Suprapubic skin (tissue), 4 donors: ENCODE measurements around the gene AEBP1. TPM values are rescaled to one million over a fixed set of nuclear protein-coding genes. Genes with fewer than 3 reads are reported as not detected.
A peak's percentile ranks its signal among the peaks of the same experiment; 100 is the strongest.

Experiments
- DNase-seq, 2 donors: peaks; one replicate each; pipeline ENCODE4 v3.0.0-alpha.2; 2019; ENCODE audit warnings: low spot score in 2 of 2
- H3K27ac ChIP-seq: fragments of 200-600 bp; sonication (generic); one replicate; pipeline ENCODE4 v1.5.1; 2019
- H3K27me3 ChIP-seq: fragments of 200-600 bp; sonication (generic); one replicate; pipeline ENCODE4 v1.5.1; 2019
- H3K36me3 ChIP-seq: fragments of 200-600 bp; sonication (generic); one replicate; pipeline ENCODE4 v1.5.1; 2019
- H3K4me1 ChIP-seq: fragments of 200-600 bp; sonication (generic); one replicate; pipeline ENCODE4 v1.5.1; 2019
- H3K4me3 ChIP-seq: fragments of 200-600 bp; sonication (generic); one replicate; pipeline ENCODE4 v1.5.1; 2019; ENCODE audit warnings: mild to moderate bottlenecking
- H3K9me3 ChIP-seq: fragments of 200-600 bp; sonication (generic); one replicate; pipeline ENCODE4 v1.5.1; 2019
- EP300 ChIP-seq: sonication (generic); formaldehyde crosslinking; IDR thresholded peaks from one replicate; pipeline ENCODE4 v1.6.1; 2017; ENCODE audit warnings: antibody characterized with exemption
- POLR2A ChIP-seq, 2 donors: fragments of 450-650 bp; IDR thresholded peaks; one replicate each; pipeline ENCODE4 v1.6.1; 2017; ENCODE audit warnings: antibody characterized with exemption in 2 of 2, mild to moderate bottlenecking in 2 of 2, moderate library complexity in 2 of 2
- POLR2AphosphoS5 ChIP-seq, 3 donors: sonication (generic); formaldehyde crosslinking; IDR thresholded peaks; one replicate each; pipeline ENCODE4 v1.6.1; 2017; ENCODE audit warnings: antibody characterized with exemption in 3 of 3
- WGBS: methylation state at CpG from one replicate; pipeline ENCODE4 v1.1.5; 2018; 5-methylcytosine and 5-hydroxymethylcytosine counted together
- total RNA-seq, 4 donors: library from RNA; depleted of rRNA; stranded (reverse); fragments of >200 nt; gene quantifications; one replicate each; pipeline ENCODE4 v1.1.0, GENCODE V29; 2016
- TF ChIP-seq, protein P1 (sequence below), 2 donors: fragments of 200-600 bp in 1 of 2; fragments of 450-650 bp in 1 of 2; sonication (generic) in 1 of 2; IDR thresholded peaks; one replicate each; pipeline ENCODE4 v1.5.1; 2016 to 2019; ENCODE audit warnings: antibody characterized with exemption in 2 of 2, mild to moderate bottlenecking in 1 of 2, moderate library complexity in 1 of 2

The AEBP1 gene
- total RNA-seq, 4 donors from 2014 or later = 24.3 to 74.0 (median 43.3) TPM

DNA sequence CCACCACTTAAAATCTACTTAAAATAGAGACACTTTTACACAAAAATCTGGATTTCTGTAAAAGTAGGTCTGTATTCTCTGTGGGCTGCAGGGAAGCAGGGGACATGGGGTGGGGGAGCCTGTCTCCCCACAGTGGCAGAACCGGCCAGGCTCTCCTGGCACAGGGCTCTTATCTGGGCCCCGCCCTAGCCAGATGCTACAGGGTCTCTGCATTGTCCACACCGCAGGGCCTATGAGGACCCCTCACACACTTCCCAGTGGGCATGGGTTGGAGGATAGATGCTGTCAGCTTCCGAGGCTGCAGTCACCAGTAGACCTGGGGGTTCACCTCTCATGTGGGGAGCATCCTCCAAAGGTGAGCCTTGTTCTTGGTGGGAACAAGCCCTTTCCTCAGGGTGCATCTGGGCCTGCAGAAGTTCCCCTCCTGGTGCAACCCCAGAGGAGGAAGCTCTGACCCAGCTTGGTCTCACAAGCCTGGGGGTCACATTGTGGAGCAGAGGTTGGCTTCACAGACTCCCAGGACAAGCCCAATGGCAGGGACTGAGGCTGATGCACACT is 52.4 kb downstream of the AEBP1 start:
- H3K27me3 ChIP-seq = no peaks in the 10 kb centered on the region
- H3K9me3 ChIP-seq = no peaks in the 10 kb centered on the region
- H3K27ac ChIP-seq = no peak overlapping the region
- peak in 1 of 2 donors; percentile 23 for DNase-seq
- H3K4me1 ChIP-seq = no peaks in the 10 kb centered on the region
- no peaks in the 10 kb centered on the region for H3K36me3 ChIP-seq
- H3K4me3 ChIP-seq = no peak overlapping the region
- TF ChIP-seq POLR2AphosphoS5 (IDR thresholded peaks at IDR 0.05) (no peak), EP300 (no peak), POLR2A (IDR thresholded peaks at IDR 0.05) (no peak)
- TF ChIP-seq, protein P1, sequence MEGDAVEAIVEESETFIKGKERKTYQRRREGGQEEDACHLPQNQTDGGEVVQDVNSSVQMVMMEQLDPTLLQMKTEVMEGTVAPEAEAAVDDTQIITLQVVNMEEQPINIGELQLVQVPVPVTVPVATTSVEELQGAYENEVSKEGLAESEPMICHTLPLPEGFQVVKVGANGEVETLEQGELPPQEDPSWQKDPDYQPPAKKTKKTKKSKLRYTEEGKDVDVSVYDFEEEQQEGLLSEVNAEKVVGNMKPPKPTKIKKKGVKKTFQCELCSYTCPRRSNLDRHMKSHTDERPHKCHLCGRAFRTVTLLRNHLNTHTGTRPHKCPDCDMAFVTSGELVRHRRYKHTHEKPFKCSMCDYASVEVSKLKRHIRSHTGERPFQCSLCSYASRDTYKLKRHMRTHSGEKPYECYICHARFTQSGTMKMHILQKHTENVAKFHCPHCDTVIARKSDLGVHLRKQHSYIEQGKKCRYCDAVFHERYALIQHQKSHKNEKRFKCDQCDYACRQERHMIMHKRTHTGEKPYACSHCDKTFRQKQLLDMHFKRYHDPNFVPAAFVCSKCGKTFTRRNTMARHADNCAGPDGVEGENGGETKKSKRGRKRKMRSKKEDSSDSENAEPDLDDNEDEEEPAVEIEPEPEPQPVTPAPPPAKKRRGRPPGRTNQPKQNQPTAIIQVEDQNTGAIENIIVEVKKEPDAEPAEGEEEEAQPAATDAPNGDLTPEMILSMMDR (IDR thresholded peaks at IDR 0.05) = no peak
- 70% methylated on average over 3 of the region's 4 CpGs for WGBS

GRCh38 chr7:44157116-44158080 is 53.3 kb downstream of the AEBP1 start:
- no peak for TF ChIP-seq POLR2AphosphoS5 (IDR thresholded peaks at IDR 0.05)
- TF ChIP-seq EP300 = no peak
- TF ChIP-seq POLR2A (IDR thresholded peaks at IDR 0.05) = no peak
- TF ChIP-seq, protein P1 (IDR thresholded peaks at IDR 0.05) = no peak
- H3K4me3 ChIP-seq = no peak overlapping the region
- H3K9me3 ChIP-seq = no peaks in the 10 kb centered on the region
- no peaks in the 10 kb centered on the region for H3K4me1 ChIP-seq
- H3K27me3 ChIP-seq = no peaks in the 10 kb centered on the region
- DNase-seq = peak in 1 of 2 donors; percentile 72
- H3K36me3 ChIP-seq = no peaks in the 10 kb centered on the region
- no peak overlapping the region for H3K27ac ChIP-seq
- 79% methylated on average over 13 of the region's 15 CpGs for WGBS

- Histone ChIP-seq H3K27me3 (no peaks in the 10 kb centered on the region), H3K27ac (no peak overlapping the region), H3K4me3 (no peak overlapping the region), H3K4me1 (no peaks in the 10 kb centered on the region), H3K9me3 (no peaks in the 10 kb centered on the region), H3K36me3 (no peaks in the 10 kb centered on the region)
- peak in 1 of 2 donors; percentile 53 for DNase-seq
- TF ChIP-seq, protein P1 (IDR thresholded peaks at IDR 0.05) = no peak
- TF ChIP-seq POLR2AphosphoS5 (IDR thresholded peaks at IDR 0.05) (no peak), POLR2A (IDR thresholded peaks at IDR 0.05) (no peak), EP300 (no peak)
- 67% methylated on average over 2 of the region's 10 CpGs for WGBS
Observed at GRCh38 chr7:44158096-44158872, 54.1 kb downstream of the AEBP1 start.

- Histone ChIP-seq H3K36me3 (no peaks in the 10 kb centered on the region), H3K27me3 (no peaks in the 10 kb centered on the region), H3K27ac (no peak overlapping the region), H3K4me1 (no peaks in the 10 kb centered on the region), H3K4me3 (no peak overlapping the region), H3K9me3 (no peaks in the 10 kb centered on the region)
- no peak for DNase-seq
- WGBS = 91% methylated on average over 12 of the region's 12 CpGs
- no peak for TF ChIP-seq EP300
- TF ChIP-seq POLR2A (IDR thresholded peaks at IDR 0.05) = no peak
- TF ChIP-seq POLR2AphosphoS5 (IDR thresholded peaks at IDR 0.05) = no peak
- TF ChIP-seq, protein P1 (IDR thresholded peaks at IDR 0.05) = no peak
Observed at GRCh38 chr7:44158873-44159631, 54.9 kb downstream of the AEBP1 start.
